Suprapubic skin (tissue), 4 donors: ENCODE data around the gene CTTNBP2. TPM values are rescaled to one million over a fixed set of nuclear protein-coding genes. Genes with fewer than 3 reads are reported as not detected.

Experiments used
- DNase-seq, 2 donors: peaks; one replicate each; pipeline ENCODE4 v3.0.0-alpha.2; 2019; ENCODE audit warnings: low spot score in 2 of 2
- H3K27ac ChIP-seq: fragments of 200-600 bp; sonication (generic); one replicate; pipeline ENCODE4 v1.5.1; 2019
- H3K27me3 ChIP-seq: fragments of 200-600 bp; sonication (generic); one replicate; pipeline ENCODE4 v1.5.1; 2019
- H3K36me3 ChIP-seq: fragments of 200-600 bp; sonication (generic); one replicate; pipeline ENCODE4 v1.5.1; 2019
- H3K4me1 ChIP-seq: fragments of 200-600 bp; sonication (generic); one replicate; pipeline ENCODE4 v1.5.1; 2019
- H3K4me3 ChIP-seq: fragments of 200-600 bp; sonication (generic); one replicate; pipeline ENCODE4 v1.5.1; 2019; ENCODE audit warnings: mild to moderate bottlenecking
- H3K9me3 ChIP-seq: fragments of 200-600 bp; sonication (generic); one replicate; pipeline ENCODE4 v1.5.1; 2019
- CTCF ChIP-seq, 2 donors: fragments of 200-600 bp in 1 of 2; fragments of 450-650 bp in 1 of 2; sonication (generic) in 1 of 2; IDR thresholded peaks; one replicate each; pipeline ENCODE4 v1.5.1; 2016 to 2019; ENCODE audit warnings: antibody characterized with exemption in 2 of 2, mild to moderate bottlenecking in 1 of 2, moderate library complexity in 1 of 2
- EP300 ChIP-seq: sonication (generic); formaldehyde crosslinking; IDR thresholded peaks from one replicate; pipeline ENCODE4 v1.6.1; 2017; ENCODE audit warnings: antibody characterized with exemption
- POLR2A ChIP-seq, 2 donors: fragments of 450-650 bp; IDR thresholded peaks; one replicate each; pipeline ENCODE4 v1.6.1; 2017; ENCODE audit warnings: antibody characterized with exemption in 2 of 2, mild to moderate bottlenecking in 2 of 2, moderate library complexity in 2 of 2
- POLR2AphosphoS5 ChIP-seq, 3 donors: sonication (generic); formaldehyde crosslinking; IDR thresholded peaks; one replicate each; pipeline ENCODE4 v1.6.1; 2017; ENCODE audit warnings: antibody characterized with exemption in 3 of 3
- WGBS: methylation state at CpG from one replicate; pipeline ENCODE4 v1.1.5; 2018; 5-methylcytosine and 5-hydroxymethylcytosine counted together
- total RNA-seq, 4 donors: library from RNA; depleted of rRNA; stranded (reverse); fragments of >200 nt; gene quantifications; one replicate each; pipeline ENCODE4 v1.1.0, GENCODE V29; 2016

CTTNBP2 gene
- total RNA-seq, 4 donors from 2014 or later, result 2.2 to 8.9 (median 5.3) TPM

- Histone ChIP-seq H3K36me3 (peaks cover 15% of the 10 kb centered on the region), H3K4me3 (no peak overlapping the region), H3K9me3 (no peaks in the 10 kb centered on the region), H3K4me1 (no peaks in the 10 kb centered on the region), H3K27ac (no peak overlapping the region), H3K27me3 (no peaks in the 10 kb centered on the region)
- DNase-seq, result no peak
- 81% methylated on average over 9 of the region's 9 CpGs for WGBS
- TF ChIP-seq EP300, result no peak
- no peak for TF ChIP-seq POLR2AphosphoS5 (IDR thresholded peaks at IDR 0.05)
- no peak for TF ChIP-seq POLR2A (IDR thresholded peaks at IDR 0.05)
- no peak for TF ChIP-seq CTCF (IDR thresholded peaks at IDR 0.05)
Observed at GRCh38 chr7:117759950-117760640, 113.1 kb downstream of the CTTNBP2 start.

GRCh38 chr7:117757440-117757839 is 115.8 kb downstream of the CTTNBP2 start:
- no peak for DNase-seq
- H3K9me3 ChIP-seq, result no peaks in the 10 kb centered on the region
- 90% methylated on average over 4 of the region's 4 CpGs for WGBS
- no peak overlapping the region for H3K4me3 ChIP-seq
- no peak overlapping the region for H3K27ac ChIP-seq
- H3K27me3 ChIP-seq, result no peaks in the 10 kb centered on the region
- peaks cover 15% of the 10 kb centered on the region for H3K36me3 ChIP-seq
- H3K4me1 ChIP-seq, result no peaks in the 10 kb centered on the region
- TF ChIP-seq CTCF (IDR thresholded peaks at IDR 0.05), result no peak
- TF ChIP-seq EP300, result no peak
- TF ChIP-seq POLR2AphosphoS5 (IDR thresholded peaks at IDR 0.05), result no peak
- TF ChIP-seq POLR2A (IDR thresholded peaks at IDR 0.05), result no peak

GRCh38 chr7:117756586-117757085 is 116.6 kb downstream of the CTTNBP2 start:
- DNase-seq, result no peak
- Histone ChIP-seq H3K4me3 (no peak overlapping the region), H3K27me3 (no peaks in the 10 kb centered on the region), H3K4me1 (no peaks in the 10 kb centered on the region), H3K9me3 (no peaks in the 10 kb centered on the region), H3K27ac (no peak overlapping the region), H3K36me3 (peaks cover 15% of the 10 kb centered on the region)
- WGBS, result 85% methylated on average over 5 of the region's 5 CpGs
- TF ChIP-seq CTCF (IDR thresholded peaks at IDR 0.05) (no peak), EP300 (no peak), POLR2AphosphoS5 (IDR thresholded peaks at IDR 0.05) (no peak), POLR2A (IDR thresholded peaks at IDR 0.05) (no peak)

GRCh38 chr7:117755136-117755535 is 118.1 kb downstream of the CTTNBP2 start:
- peaks cover 13% of the 10 kb centered on the region for H3K36me3 ChIP-seq
- no peaks in the 10 kb centered on the region for H3K4me1 ChIP-seq
- no peaks in the 10 kb centered on the region for H3K9me3 ChIP-seq
- no peak overlapping the region for H3K27ac ChIP-seq
- no peak for DNase-seq
- no peak for TF ChIP-seq POLR2AphosphoS5 (IDR thresholded peaks at IDR 0.05)
- no peak for TF ChIP-seq EP300
- TF ChIP-seq POLR2A (IDR thresholded peaks at IDR 0.05), result no peak
- TF ChIP-seq CTCF (IDR thresholded peaks at IDR 0.05), result no peak
- H3K27me3 ChIP-seq, result no peaks in the 10 kb centered on the region
- 86% methylated on average over 2 of the region's 2 CpGs for WGBS
- no peak overlapping the region for H3K4me3 ChIP-seq

- Histone ChIP-seq H3K4me1 (no peaks in the 10 kb centered on the region), H3K9me3 (no peaks in the 10 kb centered on the region), H3K27ac (no peak overlapping the region), H3K27me3 (no peaks in the 10 kb centered on the region), H3K36me3 (peaks cover 8% of the 10 kb centered on the region), H3K4me3 (no peak overlapping the region)
- WGBS, result 85% methylated on average over 1 of the region's 1 CpG
- no peak for DNase-seq
- TF ChIP-seq POLR2AphosphoS5 (IDR thresholded peaks at IDR 0.05), result no peak
- no peak for TF ChIP-seq POLR2A (IDR thresholded peaks at IDR 0.05)
- no peak for TF ChIP-seq EP300
- TF ChIP-seq CTCF (IDR thresholded peaks at IDR 0.05), result no peak
Observed at GRCh38 chr7:117751775-117752174, 121.5 kb downstream of the CTTNBP2 start.
